HepG2 (cell line): ENCODE measurements around the gene ZNRD2. TPM values are rescaled to one million over a fixed set of nuclear protein-coding genes. Genes with fewer than 3 reads are reported as not detected.
A peak's percentile ranks its signal among the peaks of the same experiment; 100 is the strongest.

Experiments
- CBX1 ChIP-seq: IDR thresholded peaks from one replicate; pipeline ENCODE4 v1.6.1; 2016; ENCODE audit warnings: antibody characterized with exemption, low read depth
- EHMT2 ChIP-seq: fragments of 200-600 bp; sonication (generic); IDR thresholded peaks from 2 replicates; pipeline ENCODE4 v1.7.0; 2017; ENCODE audit warnings: antibody characterized with exemption, low read depth, low read length, borderline replicate concordance
- HNF4G ChIP-seq, 2 experiments: sonication (generic) in 1 of 2; formaldehyde crosslinking in 1 of 2; IDR thresholded peaks; 2 replicates each; pipeline versions ENCODE4 v1.4.0 to v1.6.1; 2011 to 2020; ENCODE audit warnings: borderline replicate concordance in 2 of 2, low read depth in 2 of 2, mild to moderate bottlenecking in 2 of 2, low read length in 1 of 2, missing genetic modification reagents in 1 of 2, moderate library complexity in 1 of 2
- KLF11 ChIP-seq: IDR thresholded peaks from 2 replicates; pipeline ENCODE4 v1.6.1; 2016; ENCODE audit warnings: missing compliant biosample characterization
- MAFF ChIP-seq: IDR thresholded peaks from 2 replicates; pipeline ENCODE4 v1.6.1; 2011; ENCODE audit warnings: low read depth, low read length, improper control_type of control experiment
- MYPOP ChIP-seq: sonication (generic); formaldehyde crosslinking; IDR thresholded peaks from 2 replicates; pipeline ENCODE4 v1.8.1; 2023; ENCODE audit warnings: mild to moderate bottlenecking, moderate library complexity, missing genetic modification reagents
- RORA ChIP-seq: sonication (generic); formaldehyde crosslinking; IDR thresholded peaks from 2 replicates; pipeline ENCODE4 v1.5.0; 2020; ENCODE audit warnings: mild to moderate bottlenecking, missing genetic modification reagents, moderate library complexity
- SATB2 ChIP-seq: sonication (generic); formaldehyde crosslinking; IDR thresholded peaks from 2 replicates; pipeline ENCODE4 v1.5.0; 2020; ENCODE audit warnings: missing genetic modification reagents
- U2AF2 ChIP-seq: fragments of 200-400 bp; formaldehyde crosslinking; IDR thresholded peaks from 2 replicates; pipeline ENCODE4 v1.6.1; 2017; ENCODE audit warnings: low read depth, mild to moderate bottlenecking, low read length
- ZFP1 ChIP-seq: IDR thresholded peaks from 2 replicates; pipeline ENCODE4 v1.6.1; 2016
- ZIK1 ChIP-seq: sonication (generic); formaldehyde crosslinking; IDR thresholded peaks from 2 replicates; pipeline ENCODE4 v1.5.0; 2020; ENCODE audit warnings: mild to moderate bottlenecking, low read depth, missing genetic modification reagents, borderline replicate concordance
- ZKSCAN1 ChIP-seq: fragments of 150-350 bp; IDR thresholded peaks from 2 replicates; pipeline ENCODE4 v1.6.1; 2014; ENCODE audit warnings: low read length
- ZNF687 ChIP-seq: sonication (generic); formaldehyde crosslinking; IDR thresholded peaks from 2 replicates; pipeline ENCODE4 v1.5.1; 2020; ENCODE audit warnings: mild to moderate bottlenecking, missing genetic modification reagents, moderate library complexity
- polyA plus RNA-seq, 8 experiments: library from polyadenylated mRNA; depleted of rRNA in 3 of 8; stranded (reverse) in 7 of 8; unstranded in 1 of 8; fragments of >200 nt; fragmentation: Illumina TruSeq in 4 of 8; extraction: Trizol in 4 of 8; gene quantifications; 2 replicates each; pipeline versions ENCODE4 v1.2.1 to v1.2.3, GENCODE V29; 2011 to 2016; ENCODE audit warnings: low read depth in 4 of 8, missing spikeins in 1 of 8, mixed read lengths in 1 of 8; ENCODE audit not compliant: insufficient read depth in 1 of 8
- total RNA-seq, 5 experiments: library from RNA; depleted of rRNA; stranded (reverse); fragments of >200 nt; fragmentation: Illumina TruSeq; extraction: Trizol; gene quantifications; 2 replicates each; pipeline ENCODE4 v1.2.3, GENCODE V29; 2016; ENCODE audit warnings: low read depth in 1 of 5
- TF ChIP-seq, protein P1 (sequence below): sonication (generic); formaldehyde crosslinking; IDR thresholded peaks from 2 replicates; pipeline ENCODE4 v1.8.0; 2022; ENCODE audit warnings: mild to moderate bottlenecking, missing genetic modification reagents, borderline replicate concordance
- TF ChIP-seq, protein P2 (sequence below): sonication (generic); formaldehyde crosslinking; IDR thresholded peaks from 2 replicates; pipeline ENCODE4 v1.4.0; 2020; ENCODE audit warnings: missing genetic modification reagents

Gene ZNRD2
- total and polyA plus RNA-seq, 2 of the 13 experiments (the other 11 are each of a cell fraction or from before 2014, with no cell fraction given) = 29.2 to 34.0 TPM

GRCh38 chr11:65529475-65530156 lies 40.7 kb upstream of the ZNRD2 start (continued):
- TF ChIP-seq ZNF687 (CRISPR knock-in tag) = peak; percentile 87
- TF ChIP-seq KLF11 = no peak
- no peak for TF ChIP-seq MAFF
- TF ChIP-seq, protein P1, sequence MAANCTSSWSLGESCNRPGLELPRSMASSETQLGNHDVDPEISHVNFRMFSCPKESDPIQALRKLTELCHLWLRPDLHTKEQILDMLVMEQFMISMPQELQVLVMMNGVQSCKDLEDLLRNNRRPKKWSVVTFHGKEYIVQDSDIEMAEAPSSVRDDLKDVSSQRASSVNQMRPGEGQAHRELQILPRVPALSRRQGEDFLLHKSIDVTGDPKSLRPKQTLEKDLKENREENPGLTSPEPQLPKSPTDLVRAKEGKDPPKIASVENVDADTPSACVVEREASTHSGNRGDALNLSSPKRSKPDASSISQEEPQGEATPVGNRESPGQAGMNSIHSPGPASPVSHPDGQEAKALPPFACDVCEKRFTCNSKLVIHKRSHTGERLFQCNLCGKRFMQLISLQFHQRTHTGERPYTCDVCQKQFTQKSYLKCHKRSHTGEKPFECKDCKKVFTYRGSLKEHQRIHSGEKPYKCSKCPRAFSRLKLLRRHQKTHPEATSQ (CRISPR knock-in tag) = no peak
- no peak for TF ChIP-seq CBX1
- no peak for TF ChIP-seq U2AF2
- TF ChIP-seq, protein P2, sequence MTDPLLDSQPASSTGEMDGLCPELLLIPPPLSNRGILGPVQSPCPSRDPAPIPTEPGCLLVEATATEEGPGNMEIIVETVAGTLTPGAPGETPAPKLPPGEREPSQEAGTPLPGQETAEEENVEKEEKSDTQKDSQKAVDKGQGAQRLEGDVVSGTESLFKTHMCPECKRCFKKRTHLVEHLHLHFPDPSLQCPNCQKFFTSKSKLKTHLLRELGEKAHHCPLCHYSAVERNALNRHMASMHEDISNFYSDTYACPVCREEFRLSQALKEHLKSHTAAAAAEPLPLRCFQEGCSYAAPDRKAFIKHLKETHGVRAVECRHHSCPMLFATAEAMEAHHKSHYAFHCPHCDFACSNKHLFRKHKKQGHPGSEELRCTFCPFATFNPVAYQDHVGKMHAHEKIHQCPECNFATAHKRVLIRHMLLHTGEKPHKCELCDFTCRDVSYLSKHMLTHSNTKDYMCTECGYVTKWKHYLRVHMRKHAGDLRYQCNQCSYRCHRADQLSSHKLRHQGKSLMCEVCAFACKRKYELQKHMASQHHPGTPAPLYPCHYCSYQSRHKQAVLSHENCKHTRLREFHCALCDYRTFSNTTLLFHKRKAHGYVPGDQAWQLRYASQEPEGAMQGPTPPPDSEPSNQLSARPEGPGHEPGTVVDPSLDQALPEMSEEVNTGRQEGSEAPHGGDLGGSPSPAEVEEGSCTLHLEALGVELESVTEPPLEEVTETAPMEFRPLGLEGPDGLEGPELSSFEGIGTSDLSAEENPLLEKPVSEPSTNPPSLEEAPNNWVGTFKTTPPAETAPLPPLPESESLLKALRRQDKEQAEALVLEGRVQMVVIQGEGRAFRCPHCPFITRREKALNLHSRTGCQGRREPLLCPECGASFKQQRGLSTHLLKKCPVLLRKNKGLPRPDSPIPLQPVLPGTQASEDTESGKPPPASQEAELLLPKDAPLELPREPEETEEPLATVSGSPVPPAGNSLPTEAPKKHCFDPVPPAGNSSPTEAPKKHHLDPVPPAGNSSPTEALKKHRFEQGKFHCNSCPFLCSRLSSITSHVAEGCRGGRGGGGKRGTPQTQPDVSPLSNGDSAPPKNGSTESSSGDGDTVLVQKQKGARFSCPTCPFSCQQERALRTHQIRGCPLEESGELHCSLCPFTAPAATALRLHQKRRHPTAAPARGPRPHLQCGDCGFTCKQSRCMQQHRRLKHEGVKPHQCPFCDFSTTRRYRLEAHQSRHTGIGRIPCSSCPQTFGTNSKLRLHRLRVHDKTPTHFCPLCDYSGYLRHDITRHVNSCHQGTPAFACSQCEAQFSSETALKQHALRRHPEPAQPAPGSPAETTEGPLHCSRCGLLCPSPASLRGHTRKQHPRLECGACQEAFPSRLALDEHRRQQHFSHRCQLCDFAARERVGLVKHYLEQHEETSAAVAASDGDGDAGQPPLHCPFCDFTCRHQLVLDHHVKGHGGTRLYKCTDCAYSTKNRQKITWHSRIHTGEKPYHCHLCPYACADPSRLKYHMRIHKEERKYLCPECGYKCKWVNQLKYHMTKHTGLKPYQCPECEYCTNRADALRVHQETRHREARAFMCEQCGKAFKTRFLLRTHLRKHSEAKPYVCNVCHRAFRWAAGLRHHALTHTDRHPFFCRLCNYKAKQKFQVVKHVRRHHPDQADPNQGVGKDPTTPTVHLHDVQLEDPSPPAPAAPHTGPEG (CRISPR knock-in tag) = no peak
- no peak for TF ChIP-seq SATB2 (CRISPR knock-in tag)
- no peak for TF ChIP-seq MYPOP
- TF ChIP-seq ZFP1 (CRISPR knock-in tag) = 0 out of 2 replicates have a peak, but pooled peaks have one; percentile 31
- TF ChIP-seq RORA (CRISPR knock-in tag) = no peak
- TF ChIP-seq HNF4G (IDR thresholded peaks at IDR 0.05; ENCODE audit: borderline replicate concordance, low read depth, low read length) = peak; percentile 90
- no peak; the same call in 1 of the 2 replicates for TF ChIP-seq HNF4G (CRISPR knock-in tag; IDR thresholded peaks at IDR 0.05; ENCODE audit: borderline replicate concordance, low read depth)
- TF ChIP-seq EHMT2 = no peak
- no peak for TF ChIP-seq ZIK1
- no peak for TF ChIP-seq ZKSCAN1
